Measurements from ENCODE around the gene NET1.

The NET1 gene

GRCh38 chr10:5485948-5486852 lies 73.8 kb downstream of the NET1 start:
- no peak for DNase-seq

- no peak for DNase-seq
Observed at GRCh38 chr10:5486853-5487235, 74.5 kb downstream of the NET1 start.

GRCh38 chr10:5488272-5489161 lies 76.2 kb downstream of the NET1 start:
- no peak for DNase-seq

- DNase-seq: no peak
Observed at GRCh38 chr10:5490032-5490431, 77.7 kb downstream of the NET1 start.

GRCh38 chr10:5490698-5491464 lies 78.5 kb downstream of the NET1 start:
- DNase-seq: no peak

GRCh38 chr10:5491477-5491876 lies 79.1 kb downstream of the NET1 start:
- DNase-seq: no peak

- no peak for DNase-seq
Observed at GRCh38 chr10:5492322-5492855, 80.0 kb downstream of the NET1 start.

GRCh38 chr10:5492929-5493576 lies 80.7 kb downstream of the NET1 start:
- no peak for DNase-seq

GRCh38 chr10:5493691-5494090 lies 81.3 kb downstream of the NET1 start:
- no peak for DNase-seq

- DNase-seq: no peak
Observed at GRCh38 chr10:5494611-5495010, 82.3 kb downstream of the NET1 start.

GRCh38 chr10:5496261-5497250 lies 84.2 kb downstream of the NET1 start:
- DNase-seq: no peak

GRCh38 chr10:5497289-5497688 lies 84.9 kb downstream of the NET1 start:
- no peak for DNase-seq

GRCh38 chr10:5497948-5498730 lies 85.8 kb downstream of the NET1 start:
- no peak for DNase-seq

- DNase-seq: no peak
Observed at GRCh38 chr10:5498791-5499492, 86.6 kb downstream of the NET1 start.

GRCh38 chr10:5499493-5500140 lies 87.3 kb downstream of the NET1 start, which contains the start of gene CALML5:
Gene CALML5 (minus strand): TSS chr10:5499570. CDS start chr10:5499438, 132 bp downstream.
- DNase-seq: no peak

GRCh38 chr10:5500162-5500670 lies 87.9 kb downstream of the NET1 start:
- no peak for DNase-seq

- no peak for DNase-seq
Observed at GRCh38 chr10:5500910-5501309, 88.6 kb downstream of the NET1 start.

GRCh38 chr10:5502061-5502521 lies 89.7 kb downstream of the NET1 start:
- DNase-seq: no peak
